HG03060 (cell line): ENCODE measurements around the gene CTXND1.
"Not testable (repeated sequence)": the region's sequence is repeated elsewhere in the genome, so short reads cannot be mapped to it uniquely, and the experiment has no call there.

Experiments used
- ATAC-seq: cut with Tn5 transposase; IDR thresholded peaks from one replicate; pipeline ENCODE4 v1.9.1; 2021; ENCODE audit warnings: low read depth, moderate number of reproducible peaks; ENCODE audit not compliant: unreplicated experiment

The CTXND1 gene

GRCh38 chr15:80252121-80252518 lies at the start of gene CTXND1:
Gene CTXND1 (minus strand): TSS chr15:80252213. CDS start chr15:80201949, 50,264 bp downstream.
- no peak for ATAC-seq

- ATAC-seq: no peak
These were observed 49.5 kb upstream of the CTXND1 start for GRCh38 chr15:80301472-80301871.

- not testable (repeated sequence) for ATAC-seq
These were observed 43.8 kb upstream of the CTXND1 start for GRCh38 chr15:80295777-80296176.

GRCh38 chr15:80292079-80292478 lies 40.1 kb upstream of the CTXND1 start:
- no peak for ATAC-seq

- ATAC-seq: not testable (repeated sequence)
These were observed 38.9 kb upstream of the CTXND1 start for GRCh38 chr15:80290891-80291290.

- no peak for ATAC-seq
These were observed 37.8 kb upstream of the CTXND1 start for GRCh38 chr15:80289528-80290495.

- no peak for ATAC-seq
These were observed 36.1 kb upstream of the CTXND1 start for GRCh38 chr15:80288131-80288530.

GRCh38 chr15:80286055-80286454 lies 34.0 kb upstream of the CTXND1 start:
- no peak for ATAC-seq

- ATAC-seq: no peak
These were observed 33.4 kb upstream of the CTXND1 start for GRCh38 chr15:80285379-80285778.

GRCh38 chr15:80283531-80283930 lies 31.5 kb upstream of the CTXND1 start:
- ATAC-seq: no peak

- no peak for ATAC-seq
These were observed 25.1 kb upstream of the CTXND1 start for GRCh38 chr15:80277147-80277546.

- ATAC-seq: no peak
These were observed 23.9 kb upstream of the CTXND1 start for GRCh38 chr15:80275961-80276360.

GRCh38 chr15:80274996-80275395 lies 23.0 kb upstream of the CTXND1 start:
- no peak for ATAC-seq

GRCh38 chr15:80274554-80274953 lies 22.5 kb upstream of the CTXND1 start:
- no peak for ATAC-seq

- no peak for ATAC-seq
These were observed 21.0 kb upstream of the CTXND1 start for GRCh38 chr15:80272987-80273386.

- no peak for ATAC-seq
These were observed 18.5 kb upstream of the CTXND1 start for GRCh38 chr15:80270472-80270871.

- ATAC-seq: no peak
These were observed 16.1 kb upstream of the CTXND1 start for GRCh38 chr15:80268101-80268500.

GRCh38 chr15:80267658-80268057 lies 15.6 kb upstream of the CTXND1 start:
- no peak for ATAC-seq

- no peak for ATAC-seq
These were observed 14.7 kb upstream of the CTXND1 start for GRCh38 chr15:80266745-80267144.

GRCh38 chr15:80266113-80266512 lies 14.1 kb upstream of the CTXND1 start:
- ATAC-seq: no peak

GRCh38 chr15:80265021-80265420 lies 13.0 kb upstream of the CTXND1 start:
- ATAC-seq: no peak

- ATAC-seq: no peak
These were observed 12.0 kb upstream of the CTXND1 start for GRCh38 chr15:80264031-80264430.
